ENCODE results near the gene GLB1L.
"Not testable (repeated sequence)": the region's sequence is repeated elsewhere in the genome, so short reads cannot be mapped to it uniquely, and the experiment has no call there.

The GLB1L gene

GRCh38 chr2:219204425-219205164 lies 40.6 kb downstream of the GLB1L start:
- H3K4me3 ChIP-seq (ENCODE audit: low read depth, low read length), result no peak overlapping the region
- TF ChIP-seq CTCF (IDR thresholded peaks at IDR 0.05; ENCODE audit: low read depth, low read length, missing control alignments), result no peak
- DNase-seq (ENCODE audit: low read depth), result no peak
- in situ Hi-C loops (cut with HindIII; ENCODE audit: low sequenced_read_pairs), result no loop called here

GRCh38 chr2:219201331-219201730 lies 43.9 kb downstream of the GLB1L start:
- in situ Hi-C loops (cut with HindIII; ENCODE audit: low sequenced_read_pairs); DNase-seq (ENCODE audit: low read depth); H3K4me3 ChIP-seq (ENCODE audit: low read depth, low read length): not testable (repeated sequence)

GRCh38 chr2:219200502-219201326 lies 44.5 kb downstream of the GLB1L start:
- H3K4me3 ChIP-seq (ENCODE audit: low read depth, low read length); DNase-seq (ENCODE audit: low read depth); in situ Hi-C loops (cut with HindIII; ENCODE audit: low sequenced_read_pairs): not testable (repeated sequence)

- no peak for DNase-seq (ENCODE audit: low read depth)
- in situ Hi-C loops (cut with HindIII; ENCODE audit: low sequenced_read_pairs), result no loop called here
- no peak overlapping the region for H3K4me3 ChIP-seq (ENCODE audit: low read depth, low read length)
- no peak for TF ChIP-seq CTCF (IDR thresholded peaks at IDR 0.05; ENCODE audit: low read depth, low read length, missing control alignments)
Observed at GRCh38 chr2:219199470-219200211, 45.6 kb downstream of the GLB1L start.

- no peak overlapping the region for H3K4me3 ChIP-seq (ENCODE audit: low read depth, low read length)
- DNase-seq (ENCODE audit: low read depth), result no peak
- in situ Hi-C loops (cut with HindIII; ENCODE audit: low sequenced_read_pairs), result no loop called here
- TF ChIP-seq CTCF (IDR thresholded peaks at IDR 0.05; ENCODE audit: low read depth, low read length, missing control alignments), result no peak
Observed at GRCh38 chr2:219198974-219199373, 46.3 kb downstream of the GLB1L start.

GRCh38 chr2:219197388-219197787 lies 47.9 kb downstream of the GLB1L start:
- no peak for TF ChIP-seq CTCF (IDR thresholded peaks at IDR 0.05; ENCODE audit: low read depth, low read length, missing control alignments)
- in situ Hi-C loops (cut with HindIII; ENCODE audit: low sequenced_read_pairs), result no loop called here
- DNase-seq (ENCODE audit: low read depth), result no peak
- no peak overlapping the region for H3K4me3 ChIP-seq (ENCODE audit: low read depth, low read length)

- no peak for DNase-seq (ENCODE audit: low read depth)
- no peak for TF ChIP-seq CTCF (IDR thresholded peaks at IDR 0.05; ENCODE audit: low read depth, low read length, missing control alignments)
- no peak overlapping the region for H3K4me3 ChIP-seq (ENCODE audit: low read depth, low read length)
- in situ Hi-C loops (cut with HindIII; ENCODE audit: low sequenced_read_pairs), result no loop called here
Observed at GRCh38 chr2:219186754-219187456, 58.3 kb downstream of the GLB1L start.

Measured in astrocyte of the cerebellum (primary cell).